ENCODE results near the gene ZNHIT3.

ZNHIT3 gene

DNA sequence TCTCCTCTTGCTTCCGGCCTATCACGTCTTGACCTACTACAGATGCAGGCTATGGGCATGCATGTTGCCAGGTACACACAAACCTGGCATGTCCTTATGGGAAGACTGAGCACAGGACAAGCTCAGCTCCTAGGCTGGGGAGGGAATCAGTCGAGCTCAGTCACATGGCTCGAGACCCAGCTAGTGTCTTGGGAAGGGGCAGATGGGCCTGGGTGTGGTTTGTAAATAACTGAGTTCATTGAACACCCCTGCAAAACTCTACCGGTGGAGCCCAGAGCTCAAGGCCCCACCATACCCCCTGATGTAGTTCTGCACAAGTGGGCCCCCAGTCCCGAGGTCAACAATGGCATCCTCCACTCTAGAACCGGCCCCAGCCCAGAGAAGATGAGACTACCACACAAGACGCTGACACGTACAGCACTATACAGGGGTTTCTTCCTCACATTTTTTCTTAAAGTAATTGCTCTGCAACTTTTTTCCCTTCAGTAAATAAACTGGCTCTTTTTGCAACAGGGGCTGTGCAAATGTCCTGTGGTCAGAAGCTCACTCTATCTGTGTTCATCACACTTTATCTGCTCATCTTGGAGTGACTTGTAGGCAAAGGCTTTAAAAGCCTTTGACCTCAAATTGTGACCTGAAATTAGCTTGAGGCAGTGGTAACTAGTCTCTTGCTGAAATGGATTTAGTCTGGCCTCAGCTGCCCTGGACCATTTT is 22.9 kb downstream of the ZNHIT3 start:
- H3K27me3 ChIP-seq (ENCODE audit: low read depth) = no peaks in the 10 kb centered on the region
- DNase-seq (ENCODE audit: low spot score in 2 of 2) = no peak
- H3K4me3 ChIP-seq = no peak overlapping the region
- H3K9me3 ChIP-seq = no peaks in the 10 kb centered on the region
- H3K36me3 ChIP-seq (replicated peaks) = peaks cover 88% of the 10 kb centered on the region
- no peaks in the 10 kb centered on the region for H3K4me1 ChIP-seq
- in situ Hi-C loops (cut with MboI; ENCODE audit: low sequenced_read_pairs) = loop anchor here (25.0 kb wide), 1 partner anchor 672 kb away; no protein-coding TSS in a partner anchor

DNA sequence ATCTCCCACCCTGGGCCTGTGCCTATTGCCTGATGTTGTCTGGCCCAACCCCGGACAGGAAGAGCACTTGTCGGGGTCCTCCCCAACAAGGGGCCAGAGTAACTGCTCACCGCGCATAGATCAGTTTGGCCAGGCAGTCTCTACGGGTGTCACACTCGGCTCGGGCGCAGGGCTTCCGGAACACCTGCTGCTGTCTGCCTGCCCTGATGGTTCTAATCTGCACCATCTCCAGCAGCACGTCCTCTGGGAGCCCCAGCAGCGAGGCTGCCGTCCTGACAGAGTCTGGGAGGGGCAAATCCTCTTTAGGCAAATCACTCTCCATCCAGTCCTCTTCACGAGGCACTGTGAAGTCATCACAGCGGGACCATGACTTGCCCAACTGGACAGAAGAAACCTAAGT is 24.2 kb downstream of the ZNHIT3 start:
- DNase-seq (ENCODE audit: low spot score in 2 of 2) = no peak
- Histone ChIP-seq H3K36me3 (replicated peaks) (peaks cover 90% of the 10 kb centered on the region), H3K4me3 (no peak overlapping the region), H3K27me3 (ENCODE audit: low read depth) (no peaks in the 10 kb centered on the region), H3K4me1 (no peaks in the 10 kb centered on the region), H3K9me3 (no peaks in the 10 kb centered on the region)
- in situ Hi-C loops (cut with MboI; ENCODE audit: low sequenced_read_pairs) = loop anchor here (25.0 kb wide), 1 partner anchor 673 kb away; no protein-coding TSS in a partner anchor

- H3K36me3 ChIP-seq (replicated peaks) = peaks cover 90% of the 10 kb centered on the region
Observed at GRCh38 chr17:36511216-36511615, 24.7 kb downstream of the ZNHIT3 start.

GRCh38 chr17:36512641-36513040 is 26.2 kb downstream of the ZNHIT3 start:
- DNase-seq (ENCODE audit: low spot score in 2 of 2) = no peak
- in situ Hi-C loops (cut with MboI; ENCODE audit: low sequenced_read_pairs) = loop anchor here (25.0 kb wide), 1 partner anchor 675 kb away; no protein-coding TSS in a partner anchor
- H3K9me3 ChIP-seq = no peaks in the 10 kb centered on the region
- H3K4me3 ChIP-seq = no peak overlapping the region
- H3K36me3 ChIP-seq (replicated peaks) = peaks cover 91% of the 10 kb centered on the region
- H3K27me3 ChIP-seq (ENCODE audit: low read depth) = no peaks in the 10 kb centered on the region
- H3K4me1 ChIP-seq = no peaks in the 10 kb centered on the region

More at GRCh38 chr17:36511216-36511615, 24.7 kb downstream of the ZNHIT3 start:
- Histone ChIP-seq H3K4me1 (no peaks in the 10 kb centered on the region), H3K9me3 (no peaks in the 10 kb centered on the region), H3K4me3 (no peak overlapping the region), H3K27me3 (ENCODE audit: low read depth) (no peaks in the 10 kb centered on the region)
- in situ Hi-C loops (cut with MboI; ENCODE audit: low sequenced_read_pairs) = loop anchor here (25.0 kb wide), 1 partner anchor 674 kb away; no protein-coding TSS in a partner anchor
- DNase-seq (ENCODE audit: low spot score in 2 of 2) = no peak

GRCh38 chr17:36514856-36515255 is 28.4 kb downstream of the ZNHIT3 start:
- H3K9me3 ChIP-seq = no peaks in the 10 kb centered on the region
- no peak overlapping the region for H3K4me3 ChIP-seq
- no peaks in the 10 kb centered on the region for H3K27me3 ChIP-seq (ENCODE audit: low read depth)
- H3K36me3 ChIP-seq (replicated peaks) = peaks cover 84% of the 10 kb centered on the region
- in situ Hi-C loops (cut with MboI; ENCODE audit: low sequenced_read_pairs) = loop anchor here (25.0 kb wide), 1 partner anchor 678 kb away; no protein-coding TSS in a partner anchor
- DNase-seq (ENCODE audit: low spot score in 2 of 2) = no peak
- no peaks in the 10 kb centered on the region for H3K4me1 ChIP-seq

GRCh38 chr17:36515837-36516236 is 29.4 kb downstream of the ZNHIT3 start:
- DNase-seq (ENCODE audit: low spot score in 2 of 2) = no peak
- Histone ChIP-seq H3K9me3 (no peaks in the 10 kb centered on the region), H3K27me3 (ENCODE audit: low read depth) (no peaks in the 10 kb centered on the region), H3K4me3 (no peak overlapping the region), H3K36me3 (replicated peaks) (peaks cover 86% of the 10 kb centered on the region), H3K4me1 (peaks cover under 1% of the 10 kb centered on the region; the same call in 1 of the 2 replicates)
- in situ Hi-C loops (cut with MboI; ENCODE audit: low sequenced_read_pairs) = loop anchor here (25.0 kb wide), 1 partner anchor 679 kb away; no protein-coding TSS in a partner anchor

DNA sequence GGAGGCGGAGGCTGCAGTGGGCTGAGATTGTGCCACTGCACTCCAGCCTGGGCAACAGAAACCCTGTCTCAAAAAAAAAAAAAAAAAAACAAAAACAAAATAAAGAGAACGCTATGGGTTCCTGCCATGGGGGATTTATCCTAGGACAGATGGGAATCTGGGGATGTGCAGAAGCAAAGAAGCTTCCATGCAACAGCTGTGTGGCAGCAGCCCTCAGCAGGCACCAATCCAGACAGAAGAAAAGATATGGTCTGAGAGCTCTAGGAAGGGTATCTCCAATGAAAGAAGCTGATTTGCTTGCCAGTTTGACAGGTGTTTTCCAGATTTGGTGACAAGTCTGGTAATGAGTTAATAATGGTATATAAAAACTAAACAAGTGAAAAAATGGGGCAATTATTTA is 36.6 kb downstream of the ZNHIT3 start:
- Histone ChIP-seq H3K36me3 (replicated peaks) (peaks cover 86% of the 10 kb centered on the region), H3K27me3 (ENCODE audit: low read depth) (no peaks in the 10 kb centered on the region), H3K9me3 (no peaks in the 10 kb centered on the region), H3K4me1 (peaks cover 4% of the 10 kb centered on the region; the same call in 1 of the 2 replicates), H3K4me3 (no peak overlapping the region)
- DNase-seq (ENCODE audit: low spot score in 2 of 2) = no peak
- in situ Hi-C loops (cut with MboI; ENCODE audit: low sequenced_read_pairs) = loop anchor here (25.0 kb wide), 1 partner anchor 686 kb away; no protein-coding TSS in a partner anchor

- Histone ChIP-seq H3K4me3 (no peak overlapping the region), H3K27me3 (ENCODE audit: low read depth) (no peaks in the 10 kb centered on the region), H3K9me3 (no peaks in the 10 kb centered on the region), H3K4me1 (peaks cover 4% of the 10 kb centered on the region; the same call in 1 of the 2 replicates), H3K36me3 (replicated peaks) (peaks cover 88% of the 10 kb centered on the region)
- in situ Hi-C loops (cut with MboI; ENCODE audit: low sequenced_read_pairs) = loop anchor here (25.0 kb wide), 1 partner anchor 687 kb away; no protein-coding TSS in a partner anchor
- no peak for DNase-seq (ENCODE audit: low spot score in 2 of 2)
Observed at GRCh38 chr17:36524428-36524876, 38.0 kb downstream of the ZNHIT3 start.

DNA sequence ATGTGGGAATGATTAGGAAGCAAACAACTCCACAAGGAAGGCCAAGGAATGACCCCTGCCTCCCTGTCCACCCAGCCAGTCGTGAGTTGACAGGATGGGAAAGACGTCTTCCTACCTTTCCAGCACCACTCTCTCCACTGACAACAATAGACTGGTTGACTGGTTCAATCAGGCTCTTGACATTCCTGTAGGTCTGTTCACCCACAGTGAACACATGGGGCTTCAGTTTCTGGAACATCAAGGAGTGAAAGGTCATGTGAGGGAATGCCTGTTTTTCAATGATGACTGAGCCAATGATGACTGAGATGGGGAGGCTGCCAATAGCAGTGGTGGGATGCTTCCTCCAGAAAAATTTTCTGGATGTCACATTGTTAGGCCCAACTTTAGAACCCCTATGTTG is 38.6 kb downstream of the ZNHIT3 start:
- no peaks in the 10 kb centered on the region for H3K27me3 ChIP-seq (ENCODE audit: low read depth)

GRCh38 chr17:36525888-36526287 is 39.4 kb downstream of the ZNHIT3 start:
- no peak overlapping the region for H3K4me3 ChIP-seq
- no peaks in the 10 kb centered on the region for H3K9me3 ChIP-seq
- no peak for DNase-seq (ENCODE audit: low spot score in 2 of 2)
- no peaks in the 10 kb centered on the region for H3K27me3 ChIP-seq (ENCODE audit: low read depth)
- H3K4me1 ChIP-seq = peaks cover 3% of the 10 kb centered on the region; the same call in 1 of the 2 replicates
- in situ Hi-C loops (cut with MboI; ENCODE audit: low sequenced_read_pairs) = no loop called here
- H3K36me3 ChIP-seq (replicated peaks) = peaks cover 84% of the 10 kb centered on the region

More for the DNA sequence above, 38.6 kb downstream of the ZNHIT3 start:
- Histone ChIP-seq H3K4me3 (no peak overlapping the region), H3K36me3 (replicated peaks) (peaks cover 88% of the 10 kb centered on the region), H3K4me1 (peaks cover 4% of the 10 kb centered on the region; the same call in 1 of the 2 replicates), H3K9me3 (no peaks in the 10 kb centered on the region)
- in situ Hi-C loops (cut with MboI; ENCODE audit: low sequenced_read_pairs) = no loop called here
- DNase-seq (ENCODE audit: low spot score in 2 of 2) = no peak

DNA sequence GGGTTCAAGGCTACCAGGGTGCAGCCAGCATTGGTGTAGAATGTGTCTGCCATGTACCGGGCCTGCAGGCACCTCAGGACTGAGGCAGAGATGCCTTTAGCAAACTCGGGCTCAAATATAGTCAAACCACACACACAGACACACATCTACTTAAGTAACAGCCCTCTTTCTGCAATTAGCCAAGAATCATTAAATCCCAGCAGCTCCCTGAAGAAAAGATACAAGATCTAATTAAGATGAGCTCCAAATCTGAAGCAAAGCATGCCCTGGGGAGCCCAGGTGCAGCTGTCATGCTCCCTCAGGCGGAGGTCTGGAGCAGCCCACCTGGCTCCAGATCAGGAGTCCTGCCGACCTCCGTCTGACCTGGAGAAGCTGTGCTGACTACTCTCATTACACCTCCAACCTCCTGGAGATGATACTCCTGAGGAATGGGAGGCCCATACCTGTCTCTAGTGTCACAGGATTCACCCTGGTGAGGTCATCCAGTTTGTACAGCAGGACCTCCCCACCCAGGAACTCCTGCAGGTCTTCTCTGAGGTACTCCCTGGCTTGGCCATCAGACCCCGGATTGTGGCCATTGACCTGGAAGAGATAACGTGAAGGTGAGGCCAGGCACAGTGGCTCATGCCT is 41.3 kb downstream of the ZNHIT3 start:
- Histone ChIP-seq H3K36me3 (replicated peaks) (peaks cover 88% of the 10 kb centered on the region), H3K27me3 (ENCODE audit: low read depth) (no peaks in the 10 kb centered on the region), H3K4me3 (no peak overlapping the region), H3K4me1 (no peaks in the 10 kb centered on the region; the same call in 1 of the 2 replicates), H3K9me3 (no peaks in the 10 kb centered on the region)
- in situ Hi-C loops (cut with MboI; ENCODE audit: low sequenced_read_pairs) = no loop called here
- DNase-seq (ENCODE audit: low spot score in 2 of 2) = no peak

- in situ Hi-C loops (cut with MboI; ENCODE audit: low sequenced_read_pairs) = no loop called here
- H3K36me3 ChIP-seq (replicated peaks) = peaks cover 89% of the 10 kb centered on the region
- peaks cover 7% of the 10 kb centered on the region; the same call in 1 of the 2 replicates for H3K4me1 ChIP-seq
- H3K4me3 ChIP-seq = no peak overlapping the region
- no peaks in the 10 kb centered on the region for H3K9me3 ChIP-seq
- H3K27me3 ChIP-seq (ENCODE audit: low read depth) = no peaks in the 10 kb centered on the region
- DNase-seq (ENCODE audit: low spot score in 2 of 2) = no peak
Observed at GRCh38 chr17:36529121-36529520, 42.6 kb downstream of the ZNHIT3 start.

- no peak for DNase-seq (ENCODE audit: low spot score in 2 of 2)
- in situ Hi-C loops (cut with MboI; ENCODE audit: low sequenced_read_pairs) = no loop called here
- H3K27me3 ChIP-seq (ENCODE audit: low read depth) = no peaks in the 10 kb centered on the region
Observed at GRCh38 chr17:36532435-36532975, 46.0 kb downstream of the ZNHIT3 start.

More at GRCh38 chr17:36532435-36532975, 46.0 kb downstream of the ZNHIT3 start:
- Histone ChIP-seq H3K4me3 (no peak overlapping the region), H3K4me1 (peaks cover 12% of the 10 kb centered on the region), H3K36me3 (replicated peaks) (peaks cover 68% of the 10 kb centered on the region), H3K9me3 (0 out of 2 replicates have a peak, but pooled peaks cover 4% of the 10 kb centered on the region)

Data from HAP-1 (cell line).